LNCaP clone FGC (cell line): ENCODE data around the gene RBM6.

Experiments
- DNase-seq: peaks from one replicate; pipeline ENCODE4 v3.0.0-alpha.2; 2011; ENCODE audit warnings: low read depth
- H3K4me3 ChIP-seq: 2 replicates; pipeline ENCODE4 v1.5.1; 2011; ENCODE audit warnings: mild to moderate bottlenecking, low read depth, low read length, control low read depth
- CTCF ChIP-seq: IDR thresholded peaks from 2 replicates; pipeline ENCODE4 v1.5.1; 2012; ENCODE audit warnings: mild to moderate bottlenecking; ENCODE audit not compliant: control insufficient read depth, insufficient read depth; ENCODE audit errors: extremely low read depth

Gene RBM6

DNA sequence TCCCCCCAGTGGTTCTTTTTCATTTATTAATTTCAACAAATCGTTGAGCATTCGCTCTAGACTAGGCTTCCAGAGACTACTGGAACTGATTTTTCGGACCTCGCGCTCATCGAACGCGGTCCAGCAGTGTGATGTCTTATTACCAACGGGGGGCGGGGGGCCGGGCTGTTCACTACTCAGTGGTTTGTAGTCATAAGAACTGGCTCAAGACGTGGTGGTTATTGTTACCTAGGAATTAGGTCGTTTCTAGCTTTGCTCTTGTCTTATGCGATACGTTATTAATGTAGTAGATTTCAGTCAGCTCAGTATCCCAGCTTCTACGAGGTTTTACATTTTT, 149.6 kb downstream of the RBM6 start:
- no peak for DNase-seq
- TF ChIP-seq CTCF: no peak
- peak overlapping the region; percentile 88 for H3K4me3 ChIP-seq

- no peak for TF ChIP-seq CTCF
- H3K4me3 ChIP-seq: no peak overlapping the region
- no peak for DNase-seq
These were observed 151.0 kb downstream of the RBM6 start for GRCh38 chr3:50090984-50091383.

DNA sequence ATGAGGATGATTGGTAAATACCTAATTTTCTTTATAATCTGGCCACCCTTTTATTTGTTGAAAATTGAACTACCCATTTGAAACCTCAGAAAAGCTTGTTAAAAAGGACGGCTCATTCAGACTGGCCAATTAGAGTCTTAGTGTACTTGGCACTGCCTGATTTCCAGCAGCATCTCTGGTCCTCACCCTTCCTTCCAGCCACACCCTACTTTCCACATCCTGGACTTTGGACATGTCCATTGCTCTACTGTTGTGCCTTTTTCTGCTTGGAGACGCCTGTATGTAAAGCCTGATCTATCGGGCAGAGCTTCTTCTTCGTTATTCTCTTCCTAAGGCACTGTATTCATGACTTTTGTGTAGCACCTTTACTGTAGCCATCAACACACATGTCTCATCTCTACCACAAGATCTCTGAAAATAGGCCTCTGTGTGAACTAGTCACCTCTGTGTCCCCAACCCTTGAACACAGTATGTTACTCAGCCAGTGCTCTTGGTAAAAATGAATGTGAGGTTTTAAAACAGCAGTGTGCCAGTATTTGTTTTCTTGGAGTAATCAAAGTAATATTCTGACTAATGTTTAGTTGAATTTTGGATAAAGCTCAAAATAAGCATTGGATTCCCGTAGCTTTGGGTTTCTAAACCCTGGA, 155.5 kb downstream of the RBM6 start:
- DNase-seq: no peak
- TF ChIP-seq CTCF: no peak
- H3K4me3 ChIP-seq: no peak overlapping the region

DNA sequence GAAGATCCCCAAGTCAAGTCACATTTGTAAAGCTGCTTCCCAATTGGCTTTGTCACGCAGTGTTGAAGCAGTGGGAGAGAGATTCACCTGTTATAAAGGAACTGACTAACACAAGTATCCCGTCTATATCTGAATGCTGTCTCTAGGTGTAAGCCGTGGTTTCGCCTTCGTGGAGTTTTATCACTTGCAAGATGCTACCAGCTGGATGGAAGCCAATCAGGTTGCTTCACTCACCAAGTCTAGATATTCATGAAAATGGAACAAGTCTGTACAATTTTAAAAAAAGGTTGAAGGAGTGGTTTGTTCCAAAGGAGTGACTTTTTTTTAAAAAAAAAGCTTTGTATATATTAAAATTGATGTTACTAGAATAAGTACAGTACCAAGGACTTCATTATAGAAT, 160.4 kb downstream of the RBM6 start:
- no peak overlapping the region for H3K4me3 ChIP-seq
- no peak for DNase-seq
- TF ChIP-seq CTCF: no peak

DNA sequence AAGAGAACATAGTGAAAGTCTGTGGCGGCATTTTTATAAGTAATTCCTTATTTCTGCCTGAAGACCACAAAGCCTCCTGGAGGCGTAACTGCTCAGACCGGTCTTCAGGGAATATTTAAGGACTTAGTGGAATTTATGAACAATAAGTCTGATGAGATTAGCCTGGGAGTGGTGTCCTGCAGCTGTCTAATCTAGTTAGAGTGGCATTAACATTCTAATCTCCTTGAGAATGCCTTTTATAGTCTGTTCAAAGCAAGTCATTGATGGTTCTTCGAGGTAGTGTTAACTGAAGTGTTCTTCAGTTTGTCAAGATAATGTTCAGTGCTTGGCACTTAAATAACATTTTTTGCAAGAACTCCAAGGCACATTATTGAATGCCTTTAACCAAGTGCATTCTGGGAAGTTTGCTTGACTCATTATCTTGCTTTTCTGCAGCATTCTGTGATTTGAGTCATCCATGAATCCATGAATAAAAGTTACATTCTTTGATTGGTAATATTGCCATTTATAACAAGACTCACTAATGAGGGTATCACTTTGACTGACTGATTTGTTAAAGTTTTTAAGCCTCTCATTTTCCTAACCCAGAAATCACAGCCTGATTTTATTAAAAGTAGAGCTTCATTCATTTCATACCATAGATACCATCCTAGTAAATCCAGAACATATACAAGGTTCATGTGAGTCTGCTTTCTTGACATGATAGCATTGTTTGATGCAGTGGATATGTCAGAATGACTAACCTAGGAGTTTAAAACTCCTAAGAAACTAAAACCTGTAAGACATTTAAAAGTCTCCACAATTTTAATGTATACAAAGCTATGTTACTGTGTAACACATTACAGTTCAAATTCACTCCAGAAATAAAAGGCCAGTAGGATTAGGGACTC, 161.3 kb downstream of the RBM6 start:
- H3K4me3 ChIP-seq: no peak overlapping the region
- no peak for DNase-seq
- no peak for TF ChIP-seq CTCF

DNA sequence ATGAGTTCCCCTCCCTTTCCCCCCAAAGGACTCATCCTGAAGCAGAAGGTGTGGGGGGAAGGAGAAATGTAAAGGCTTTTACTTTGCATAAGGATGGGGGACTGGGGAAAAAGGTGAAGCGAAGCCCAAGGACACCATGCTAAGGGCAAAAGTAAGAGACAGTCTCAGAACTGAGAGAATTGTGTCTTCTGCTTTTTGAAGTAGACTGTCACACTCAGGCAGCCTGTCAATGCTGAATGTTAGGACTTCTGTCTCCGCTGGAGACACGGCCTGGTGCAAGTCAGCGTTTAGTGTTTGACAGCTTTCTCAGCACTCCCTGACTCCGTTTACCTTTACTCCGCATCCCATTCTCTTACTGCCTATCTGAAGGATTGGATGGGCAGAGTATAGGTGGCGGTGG, 162.6 kb downstream of the RBM6 start:
- no peak overlapping the region for H3K4me3 ChIP-seq
- DNase-seq: no peak
- no peak for TF ChIP-seq CTCF
